ENCODE results near the gene TMEM63B. TPM values are rescaled to one million over a fixed set of nuclear protein-coding genes. Genes with fewer than 3 reads are reported as not detected.

The TMEM63B gene
- total and polyA plus RNA-seq, 2 donors (not counting 1 experiment from before 2014, with no cell fraction given), result 15.4 to 19.1 TPM

GRCh38 chr6:44201200-44201599, 73.8 kb downstream of the TMEM63B start:
- H3K79me2 ChIP-seq (ENCODE audit: control insufficient read depth, insufficient read depth, low read length), result no peaks in the 10 kb centered on the region
- no peak overlapping the region for H3K4me2 ChIP-seq (replicated peaks; ENCODE audit: low read depth, low read length, poor library complexity, severe bottlenecking)
- POLR2A ChIA-PET, result no interaction called here
- H2AFZ ChIP-seq (ENCODE audit: insufficient read depth, low read depth, low read length, poor library complexity, severe bottlenecking), result no peak overlapping the region
- Mint-ChIP-seq H3K27ac (no peak overlapping the region), H3K4me1 (no peaks in the 10 kb centered on the region), H3K4me3 (no peak overlapping the region), H3K9me3 (ENCODE audit: insufficient read depth) (no peaks in the 10 kb centered on the region), H3K27me3 (peaks cover 5% of the 10 kb centered on the region)
- ATAC-seq (ENCODE audit: low read depth) (no peak), DNase-seq (no peak)
- CTCF ChIA-PET, result interaction anchor here (0.6 to 1.1 kb wide), 2 partner anchors 20 to 155 kb away, joined by 3 to 4 read pairs; no protein-coding TSS in a partner anchor
- no peaks in the 10 kb centered on the region for H3K27me3 ChIP-seq (replicated peaks in 1 of 4; ENCODE audit: control extremely low read depth in 1 of 4, control insufficient read depth in 3 of 4, insufficient read depth in 4 of 4, low read length in 3 of 4)
- no peak overlapping the region for H3K9ac ChIP-seq (ENCODE audit: low read length)
- no peak overlapping the region for H3K27ac ChIP-seq (ENCODE audit: low read length in 2 of 2)
- 44% methylated on average over 3 of the region's 3 CpGs for WGBS (ENCODE audit: insufficient coverage)
- TF ChIP-seq EZH2 (IDR thresholded peaks at IDR 0.05; ENCODE audit: borderline replicate concordance, insufficient read depth, low read depth, low read length, poor library complexity, severe bottlenecking), result no peak
- TF ChIP-seq, protein P1, sequence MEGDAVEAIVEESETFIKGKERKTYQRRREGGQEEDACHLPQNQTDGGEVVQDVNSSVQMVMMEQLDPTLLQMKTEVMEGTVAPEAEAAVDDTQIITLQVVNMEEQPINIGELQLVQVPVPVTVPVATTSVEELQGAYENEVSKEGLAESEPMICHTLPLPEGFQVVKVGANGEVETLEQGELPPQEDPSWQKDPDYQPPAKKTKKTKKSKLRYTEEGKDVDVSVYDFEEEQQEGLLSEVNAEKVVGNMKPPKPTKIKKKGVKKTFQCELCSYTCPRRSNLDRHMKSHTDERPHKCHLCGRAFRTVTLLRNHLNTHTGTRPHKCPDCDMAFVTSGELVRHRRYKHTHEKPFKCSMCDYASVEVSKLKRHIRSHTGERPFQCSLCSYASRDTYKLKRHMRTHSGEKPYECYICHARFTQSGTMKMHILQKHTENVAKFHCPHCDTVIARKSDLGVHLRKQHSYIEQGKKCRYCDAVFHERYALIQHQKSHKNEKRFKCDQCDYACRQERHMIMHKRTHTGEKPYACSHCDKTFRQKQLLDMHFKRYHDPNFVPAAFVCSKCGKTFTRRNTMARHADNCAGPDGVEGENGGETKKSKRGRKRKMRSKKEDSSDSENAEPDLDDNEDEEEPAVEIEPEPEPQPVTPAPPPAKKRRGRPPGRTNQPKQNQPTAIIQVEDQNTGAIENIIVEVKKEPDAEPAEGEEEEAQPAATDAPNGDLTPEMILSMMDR (IDR thresholded peaks at IDR 0.05), result no peak
- intact Hi-C loops (cut with micrococcal nuclease), result no loop called here
- H3K4me3 ChIP-seq (ENCODE audit: control extremely low read depth in 1 of 5, extremely low read depth in 1 of 5, insufficient read depth in 1 of 5, low read depth in 2 of 5, low read length in 4 of 5), result no peak overlapping the region
- H3K4me1 ChIP-seq (ENCODE audit: control insufficient read depth in 2 of 2, insufficient read depth in 2 of 2, low read length in 2 of 2), result no peaks in the 10 kb centered on the region
- no peaks in the 10 kb centered on the region for H3K36me3 ChIP-seq (replicated peaks in 1 of 2; ENCODE audit: control extremely low read depth in 1 of 2, control insufficient read depth in 1 of 2, extremely low read depth in 1 of 2, insufficient read depth in 2 of 2, low read length in 1 of 2)
- H3K9me3 ChIP-seq (ENCODE audit: control extremely low read depth in 1 of 3, control insufficient read depth in 2 of 3, insufficient read depth in 1 of 3, low read length in 2 of 3), result no peaks in the 10 kb centered on the region
- H4K20me1 ChIP-seq (ENCODE audit: control insufficient read depth, insufficient read depth, low read length, poor library complexity, severe bottlenecking), result no peaks in the 10 kb centered on the region

DNA sequence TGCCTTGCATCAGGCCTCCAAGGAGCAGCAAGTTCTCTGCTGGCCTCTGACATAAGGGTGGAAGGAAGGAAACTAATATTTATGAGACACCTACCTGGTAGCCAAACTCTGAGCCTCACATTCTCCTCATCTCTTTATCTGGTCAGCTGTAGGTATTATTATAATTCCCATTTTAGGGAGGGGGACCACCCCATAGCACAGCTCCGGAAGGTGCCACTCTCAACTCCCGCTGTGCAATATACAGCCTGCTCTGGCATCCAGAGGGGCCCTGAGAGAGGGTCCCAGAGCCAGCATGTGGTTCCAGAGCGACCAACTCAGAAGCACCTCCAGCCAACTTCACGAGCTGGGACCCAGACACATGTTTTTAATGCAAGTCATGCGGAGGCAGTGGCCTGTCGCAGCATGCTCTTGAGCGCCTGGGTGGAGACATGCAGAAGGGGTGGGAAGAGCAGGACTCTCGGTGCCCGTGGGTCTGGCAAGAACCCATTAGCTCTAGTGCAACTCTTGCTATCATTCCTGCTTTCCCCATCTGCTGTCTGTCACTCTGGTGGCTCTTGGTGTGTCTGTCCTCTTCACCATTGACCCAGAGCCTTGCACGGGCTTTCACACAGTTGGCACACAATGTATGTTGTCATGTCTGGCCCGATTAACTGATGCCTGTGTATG, 74.4 kb downstream of the TMEM63B start:
- Histone ChIP-seq H3K4me1 (ENCODE audit: control insufficient read depth in 2 of 2, insufficient read depth in 2 of 2, low read length in 2 of 2) (no peaks in the 10 kb centered on the region), H3K9ac (ENCODE audit: low read length) (no peak overlapping the region), H2AFZ (ENCODE audit: insufficient read depth, low read depth, low read length, poor library complexity, severe bottlenecking) (no peak overlapping the region), H4K20me1 (ENCODE audit: control insufficient read depth, insufficient read depth, low read length, poor library complexity, severe bottlenecking) (no peaks in the 10 kb centered on the region), H3K9me3 (ENCODE audit: control extremely low read depth in 1 of 3, control insufficient read depth in 2 of 3, insufficient read depth in 1 of 3, low read length in 2 of 3) (no peaks in the 10 kb centered on the region), H3K36me3 (replicated peaks in 1 of 2; ENCODE audit: control extremely low read depth in 1 of 2, control insufficient read depth in 1 of 2, extremely low read depth in 1 of 2, insufficient read depth in 2 of 2, low read length in 1 of 2) (no peaks in the 10 kb centered on the region), H3K4me3 (ENCODE audit: control extremely low read depth in 1 of 5, extremely low read depth in 1 of 5, insufficient read depth in 1 of 5, low read depth in 2 of 5, low read length in 4 of 5) (no peak overlapping the region), H3K79me2 (ENCODE audit: control insufficient read depth, insufficient read depth, low read length) (no peaks in the 10 kb centered on the region), H3K4me2 (replicated peaks; ENCODE audit: low read depth, low read length, poor library complexity, severe bottlenecking) (no peak overlapping the region), H3K27me3 (replicated peaks in 1 of 4; ENCODE audit: control extremely low read depth in 1 of 4, control insufficient read depth in 3 of 4, insufficient read depth in 4 of 4, low read length in 3 of 4) (no peaks in the 10 kb centered on the region), H3K27ac (ENCODE audit: low read length in 2 of 2) (no peak overlapping the region)
- H3K4me1 Mint-ChIP-seq, result no peaks in the 10 kb centered on the region
- DNase-seq, result no peak
- ChIA-PET CTCF (interaction anchor here (0.6 kb wide), 1 partner anchor 156 kb away, joined by 4 read pairs; no protein-coding TSS in a partner anchor), POLR2A (no interaction called here)
- H3K27ac Mint-ChIP-seq, result no peak overlapping the region
- H3K4me3 Mint-ChIP-seq, result no peak overlapping the region
- no peak for ATAC-seq (ENCODE audit: low read depth)
- TF ChIP-seq, protein P1 (IDR thresholded peaks at IDR 0.05), result no peak
- TF ChIP-seq EZH2 (IDR thresholded peaks at IDR 0.05; ENCODE audit: borderline replicate concordance, insufficient read depth, low read depth, low read length, poor library complexity, severe bottlenecking), result no peak
- 92% methylated on average over 8 of the region's 11 CpGs for WGBS (ENCODE audit: insufficient coverage)
- no peaks in the 10 kb centered on the region for H3K9me3 Mint-ChIP-seq (ENCODE audit: insufficient read depth)
- intact Hi-C loops (cut with micrococcal nuclease), result no loop called here
- peaks cover 5% of the 10 kb centered on the region for H3K27me3 Mint-ChIP-seq
